Mesendoderm (in vitro differentiated cells): ENCODE measurements around the gene HAVCR2.

Source experiments
- DNase-seq: peaks from one replicate; pipeline ENCODE4 v3.0.0; 2013
- H2AK5ac ChIP-seq: 2 replicates; pipeline ENCODE4 v1.6.1; 2013; ENCODE audit warnings: low read length, inconsistent platforms
- H2BK120ac ChIP-seq: 2 replicates; pipeline ENCODE4 v1.6.1; 2013; ENCODE audit warnings: low read depth, mild to moderate bottlenecking, low read length, moderate library complexity, mixed read lengths
- H2BK15ac ChIP-seq: replicated peaks from 2 replicates; pipeline ENCODE4 v1.6.1; 2013; ENCODE audit warnings: low read depth, mild to moderate bottlenecking, moderate library complexity
- H2BK5ac ChIP-seq: 2 replicates; pipeline ENCODE4 v1.6.1; 2013; ENCODE audit warnings: low read length, inconsistent platforms
- H3K18ac ChIP-seq: 2 replicates; pipeline ENCODE4 v1.6.1; 2013; ENCODE audit warnings: mild to moderate bottlenecking, low read length, mixed read lengths
- H3K23ac ChIP-seq: one replicate; pipeline ENCODE4 v1.6.1; 2013; ENCODE audit warnings: low read length
- H3K27ac ChIP-seq: 2 replicates; pipeline ENCODE4 v1.5.1; 2013; ENCODE audit warnings: low read depth, mild to moderate bottlenecking, inconsistent platforms, low read length, moderate library complexity
- H3K27me3 ChIP-seq: 2 replicates; pipeline ENCODE4 v1.6.1; 2013; ENCODE audit warnings: low read length, control low read depth, mild to moderate bottlenecking, inconsistent platforms; ENCODE audit not compliant: insufficient read depth, poor library complexity
- H3K36me3 ChIP-seq: 2 replicates; pipeline ENCODE4 v1.6.1; 2013; ENCODE audit warnings: low read length, inconsistent platforms; ENCODE audit not compliant: control insufficient read depth, insufficient read depth
- H3K4ac ChIP-seq: one replicate; pipeline ENCODE4 v1.6.1; 2013; ENCODE audit warnings: low read depth, mild to moderate bottlenecking, low read length, moderate library complexity
- H3K4me1 ChIP-seq: 2 replicates; pipeline ENCODE4 v1.6.1; 2013; ENCODE audit warnings: low read depth, low read length, inconsistent platforms; ENCODE audit not compliant: control insufficient read depth
- H3K4me2 ChIP-seq: 2 replicates; pipeline ENCODE4 v1.6.1; 2013; ENCODE audit warnings: low read length
- H3K4me3 ChIP-seq: 2 replicates; pipeline ENCODE4 v1.5.1; 2013; ENCODE audit warnings: mild to moderate bottlenecking, low read length
- H3K56ac ChIP-seq: one replicate; pipeline ENCODE4 v1.6.1; 2013; ENCODE audit warnings: low read length
- H3K79me1 ChIP-seq: 2 replicates; pipeline ENCODE4 v1.6.1; 2013; ENCODE audit warnings: low read length, inconsistent platforms
- H3K79me2 ChIP-seq: 2 replicates; pipeline ENCODE4 v1.6.1; 2013; ENCODE audit warnings: mild to moderate bottlenecking, low read length; ENCODE audit not compliant: control insufficient read depth, insufficient read depth
- H3K9ac ChIP-seq: 2 replicates; pipeline ENCODE4 v1.6.1; 2013; ENCODE audit warnings: low read length, inconsistent platforms
- H4K5ac ChIP-seq: one replicate; pipeline ENCODE4 v1.6.1; 2013; ENCODE audit warnings: low read length
- H4K8ac ChIP-seq: one replicate; pipeline ENCODE4 v1.6.1; 2013; ENCODE audit warnings: low read depth, mild to moderate bottlenecking, control low read depth, low read length, moderate library complexity
- WGBS: extraction: QIAGEN DNeasy Blood & Tissue Kit; methylation state at CpG from one replicate; pipeline ENCODE4 v1.1.7; 2013; ENCODE audit warnings: low lambda C conversion rate, missing lambda C conversion rate; ENCODE audit not compliant: insufficient coverage; ENCODE audit errors: extremely low coverage; 5-methylcytosine and 5-hydroxymethylcytosine counted together

The HAVCR2 gene

DNA sequence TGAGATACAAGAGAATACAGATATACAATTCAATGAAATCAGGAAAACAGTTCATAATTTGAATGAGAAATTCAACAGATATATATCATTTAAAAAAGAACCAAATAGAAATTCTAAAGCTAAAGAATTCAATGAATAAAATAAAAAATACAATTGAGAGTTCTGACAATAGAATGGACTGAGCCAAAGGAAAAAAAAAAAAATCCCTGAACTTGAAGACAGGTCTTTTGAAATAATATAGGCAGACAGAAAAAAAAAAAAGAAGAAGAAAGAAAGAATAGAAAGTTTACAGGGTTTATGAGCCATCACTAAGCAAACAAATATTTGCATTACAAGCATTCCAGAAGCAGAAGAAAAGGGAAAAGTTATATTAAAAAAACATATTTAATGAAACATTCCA, 12.9 kb upstream of the HAVCR2 start:
- no peak overlapping the region for H3K18ac ChIP-seq
- H3K79me2 ChIP-seq, result no peaks in the 10 kb centered on the region
- no peaks in the 10 kb centered on the region for H3K27me3 ChIP-seq
- no peak overlapping the region for H2BK15ac ChIP-seq
- H3K4ac ChIP-seq, result no peak overlapping the region
- no peak overlapping the region for H3K9ac ChIP-seq
- H2BK5ac ChIP-seq, result no peak overlapping the region
- H3K27ac ChIP-seq, result no peak overlapping the region
- no peaks in the 10 kb centered on the region for H3K4me1 ChIP-seq
- H3K36me3 ChIP-seq, result no peaks in the 10 kb centered on the region
- no peaks in the 10 kb centered on the region for H3K79me1 ChIP-seq
- no peak overlapping the region for H2AK5ac ChIP-seq
- H3K56ac ChIP-seq, result no peak overlapping the region
- no peak overlapping the region for H4K5ac ChIP-seq
- H2BK120ac ChIP-seq, result no peak overlapping the region
- H4K8ac ChIP-seq, result no peak overlapping the region
- DNase-seq, result no peak
- H3K4me2 ChIP-seq, result no peak overlapping the region
- H3K23ac ChIP-seq, result no peak overlapping the region
- no peak overlapping the region for H3K4me3 ChIP-seq

DNA sequence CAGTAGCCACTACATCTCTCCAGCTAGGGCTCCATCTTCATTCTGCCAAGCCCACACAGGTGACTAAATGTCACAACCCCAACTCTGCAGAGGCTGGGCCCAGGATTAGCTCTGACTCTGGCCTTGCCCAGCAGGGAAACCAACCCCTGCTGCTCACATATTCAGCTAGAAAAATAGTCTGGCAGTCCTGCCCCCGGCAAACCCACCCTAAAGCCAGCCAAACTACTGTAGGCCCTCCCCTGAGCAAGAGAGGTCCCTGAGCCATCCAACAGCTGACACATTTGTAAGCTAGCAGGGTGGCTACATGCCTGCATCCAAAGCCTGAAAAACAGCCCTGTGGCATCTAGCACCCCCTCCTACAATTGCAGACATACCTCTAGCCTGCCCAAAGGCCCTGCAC, 11.3 kb upstream of the HAVCR2 start:
- Histone ChIP-seq H3K4me3 (no peak overlapping the region), H3K27ac (no peak overlapping the region), H3K4ac (no peak overlapping the region), H3K79me1 (no peaks in the 10 kb centered on the region), H3K36me3 (no peaks in the 10 kb centered on the region), H2BK5ac (no peak overlapping the region), H4K5ac (no peak overlapping the region), H2BK15ac (no peak overlapping the region), H3K4me1 (no peaks in the 10 kb centered on the region), H3K4me2 (no peak overlapping the region), H2AK5ac (no peak overlapping the region), H3K79me2 (no peaks in the 10 kb centered on the region), H2BK120ac (no peak overlapping the region), H4K8ac (no peak overlapping the region), H3K56ac (no peak overlapping the region), H3K27me3 (no peaks in the 10 kb centered on the region), H3K23ac (no peak overlapping the region), H3K18ac (no peak overlapping the region), H3K9ac (no peak overlapping the region)
- DNase-seq, result no peak
- WGBS, result no CpG with 5 or more reads among the region's 1 CpG

DNA sequence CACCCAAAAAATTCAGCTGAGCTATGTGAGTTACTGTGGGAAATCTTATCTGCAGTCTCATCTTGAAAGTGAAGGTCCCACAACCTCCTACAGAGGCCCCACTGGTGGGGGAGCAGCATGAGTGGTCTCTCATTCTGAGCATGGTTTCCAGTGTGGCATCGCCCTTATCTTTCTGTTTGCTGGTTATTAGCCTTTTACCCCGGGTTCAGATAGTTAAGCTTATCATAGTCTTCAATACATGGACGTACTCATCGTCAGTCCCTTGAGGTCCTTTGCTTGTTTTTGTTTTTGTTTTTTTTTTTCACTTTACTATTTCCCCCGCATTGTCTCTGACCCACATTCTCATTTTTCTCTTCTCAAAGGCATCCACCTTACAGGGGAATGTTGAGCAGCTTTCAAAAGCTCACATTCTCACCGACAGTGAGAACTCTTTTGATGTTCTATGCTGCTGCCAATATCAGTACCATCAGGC, 7.7 kb upstream of the HAVCR2 start:
- H3K4me2 ChIP-seq, result no peak overlapping the region
- no peak overlapping the region for H2BK120ac ChIP-seq
- no peaks in the 10 kb centered on the region for H3K36me3 ChIP-seq
- H3K56ac ChIP-seq, result no peak overlapping the region
- H2BK15ac ChIP-seq, result no peak overlapping the region
- no peaks in the 10 kb centered on the region for H3K79me2 ChIP-seq
- DNase-seq, result no peak
- H3K18ac ChIP-seq, result no peak overlapping the region
- H3K27me3 ChIP-seq, result no peaks in the 10 kb centered on the region
- H4K8ac ChIP-seq, result no peak overlapping the region
- no peaks in the 10 kb centered on the region for H3K4me1 ChIP-seq
- H3K4me3 ChIP-seq, result no peak overlapping the region
- no peak overlapping the region for H3K4ac ChIP-seq
- no peaks in the 10 kb centered on the region for H3K79me1 ChIP-seq
- H4K5ac ChIP-seq, result no peak overlapping the region
- WGBS, result no CpG with 5 or more reads among the region's 6 CpGs
- no peak overlapping the region for H2AK5ac ChIP-seq
- no peak overlapping the region for H3K9ac ChIP-seq
- H3K23ac ChIP-seq, result no peak overlapping the region
- H2BK5ac ChIP-seq, result no peak overlapping the region
- H3K27ac ChIP-seq, result no peak overlapping the region

- no peak overlapping the region for H3K9ac ChIP-seq
- H3K4ac ChIP-seq, result no peak overlapping the region
- H3K4me1 ChIP-seq, result no peaks in the 10 kb centered on the region
- no peak overlapping the region for H2BK5ac ChIP-seq
- H3K23ac ChIP-seq, result no peak overlapping the region
- no peak overlapping the region for H4K8ac ChIP-seq
- H3K79me1 ChIP-seq, result no peaks in the 10 kb centered on the region
- no peak overlapping the region for H3K4me2 ChIP-seq
- no CpG with 5 or more reads among the region's 1 CpG for WGBS
- no peaks in the 10 kb centered on the region for H3K27me3 ChIP-seq
- no peaks in the 10 kb centered on the region for H3K36me3 ChIP-seq
- no peak overlapping the region for H4K5ac ChIP-seq
- no peak overlapping the region for H3K56ac ChIP-seq
- no peak overlapping the region for H2AK5ac ChIP-seq
- no peak overlapping the region for H3K27ac ChIP-seq
- no peak overlapping the region for H3K18ac ChIP-seq
- H2BK15ac ChIP-seq, result no peak overlapping the region
- H3K79me2 ChIP-seq, result no peaks in the 10 kb centered on the region
- no peak for DNase-seq
- H3K4me3 ChIP-seq, result no peak overlapping the region
- H2BK120ac ChIP-seq, result no peak overlapping the region
These were observed 6.7 kb upstream of the HAVCR2 start for GRCh38 chr5:157115502-157115901.

- H2BK5ac ChIP-seq, result no peak overlapping the region
- H3K23ac ChIP-seq, result no peak overlapping the region
- H3K4me1 ChIP-seq, result no peaks in the 10 kb centered on the region
- no peak overlapping the region for H3K56ac ChIP-seq
- no peak overlapping the region for H4K8ac ChIP-seq
- no peak overlapping the region for H3K9ac ChIP-seq
- H3K4me2 ChIP-seq, result no peak overlapping the region
- no peaks in the 10 kb centered on the region for H3K27me3 ChIP-seq
- H3K36me3 ChIP-seq, result no peaks in the 10 kb centered on the region
- DNase-seq, result no peak
- no peaks in the 10 kb centered on the region for H3K79me1 ChIP-seq
- H3K18ac ChIP-seq, result no peak overlapping the region
- H4K5ac ChIP-seq, result no peak overlapping the region
- no peak overlapping the region for H2BK15ac ChIP-seq
- no peak overlapping the region for H3K27ac ChIP-seq
- H3K4ac ChIP-seq, result no peak overlapping the region
- no peaks in the 10 kb centered on the region for H3K79me2 ChIP-seq
- H2AK5ac ChIP-seq, result no peak overlapping the region
- H2BK120ac ChIP-seq, result no peak overlapping the region
- no peak overlapping the region for H3K4me3 ChIP-seq
These were observed 6.2 kb upstream of the HAVCR2 start for GRCh38 chr5:157115012-157115411.

DNA sequence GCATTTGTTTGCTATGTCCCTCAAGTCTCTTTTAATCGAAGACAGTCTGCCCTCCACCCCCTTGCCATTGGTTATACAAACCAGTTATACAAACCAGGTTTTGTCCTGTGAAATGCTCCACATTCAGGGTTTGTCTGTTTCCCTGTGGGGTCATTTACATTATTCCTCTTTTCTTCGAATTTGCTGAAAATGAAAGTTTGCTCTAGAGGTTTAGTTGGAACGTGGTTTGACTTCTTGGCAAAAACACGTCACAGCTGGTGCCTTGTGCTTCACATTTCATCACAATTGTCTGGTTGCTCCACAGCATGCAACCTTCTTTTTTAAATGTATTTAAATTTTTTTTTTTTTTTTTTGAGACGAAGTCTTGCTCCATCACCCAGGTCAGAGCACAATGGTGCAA, 4.2 kb upstream of the HAVCR2 start:
- Histone ChIP-seq H3K23ac (no peak overlapping the region), H3K36me3 (no peaks in the 10 kb centered on the region), H3K27me3 (no peaks in the 10 kb centered on the region), H3K4me2 (no peak overlapping the region), H3K4me1 (no peaks in the 10 kb centered on the region), H3K79me1 (no peaks in the 10 kb centered on the region), H4K5ac (no peak overlapping the region), H2AK5ac (no peak overlapping the region), H3K56ac (no peak overlapping the region), H2BK15ac (no peak overlapping the region), H3K4me3 (no peak overlapping the region), H3K79me2 (no peaks in the 10 kb centered on the region), H4K8ac (no peak overlapping the region), H3K18ac (no peak overlapping the region), H2BK5ac (no peak overlapping the region), H3K4ac (no peak overlapping the region), H3K9ac (no peak overlapping the region), H3K27ac (no peak overlapping the region), H2BK120ac (no peak overlapping the region)
- no CpG with 5 or more reads among the region's 5 CpGs for WGBS
- DNase-seq, result no peak
